K562 (cell line): ENCODE results near the gene HTRA3. TPM values are rescaled to one million over a fixed set of nuclear protein-coding genes. Genes with fewer than 3 reads are reported as not detected.

ENCODE experiments used
- CBX8 ChIP-seq: fragments of 200-600 bp; sonication (generic); IDR thresholded peaks from 2 replicates; pipeline ENCODE4 v1.6.1; 2012; ENCODE audit warnings: borderline replicate concordance, mixed run types, low read depth, mild to moderate bottlenecking, moderate library complexity, mixed read lengths, low read length, control low read depth, inconsistent platforms; ENCODE audit not compliant: poor library complexity, severe bottlenecking; ENCODE audit errors: extremely low read depth
- CEBPG ChIP-seq, 3 experiments: fragments of 200-800 bp in 1 of 3; sonication (Bioruptor generic) in 1 of 3; sonication (generic) in 1 of 3; formaldehyde crosslinking in 1 of 3; IDR thresholded peaks in 2 of 3; conservative IDR thresholded peaks in 1 of 3; 2 replicates each; pipeline versions ENCODE4 v1.6.1 to v1.8.0; 2016 to 2022; ENCODE audit warnings: missing compliant biosample characterization in 2 of 3, missing genetic modification characterization in 2 of 3, mild to moderate bottlenecking in 1 of 3, missing genetic modification reagents in 1 of 3
- CREM ChIP-seq: IDR thresholded peaks from 2 replicates; pipeline ENCODE4 v1.6.1; 2014; ENCODE audit warnings: antibody characterized with exemption, low read depth
- ESRRB ChIP-seq: fragments of 250-450 bp; sonication (Bioruptor Pico); IDR thresholded peaks from 2 replicates; pipeline ENCODE4 v1.5.0; 2020; ENCODE audit warnings: mild to moderate bottlenecking, moderate library complexity, borderline replicate concordance
- EWSR1 ChIP-seq: fragments of 450-650 bp; IDR thresholded peaks from 2 replicates; pipeline ENCODE4 v1.6.1; 2018; ENCODE audit warnings: borderline replicate concordance, mild to moderate bottlenecking, low read depth, moderate library complexity; ENCODE audit not compliant: partially characterized antibody
- ID3 ChIP-seq, 2 experiments: fragments of 250-450 bp in 1 of 2; fragments of 450-650 bp in 1 of 2; sonication (Bioruptor Pico) in 1 of 2; IDR thresholded peaks; 2 replicates each; pipeline versions ENCODE4 v1.6.1 to v1.8.0; 2016 to 2021; ENCODE audit warnings: mild to moderate bottlenecking in 2 of 2, moderate library complexity in 2 of 2, missing compliant biosample characterization in 1 of 2, missing genetic modification characterization in 1 of 2
- PRMT5 ChIP-seq: sonication (generic); formaldehyde crosslinking; IDR thresholded peaks from 2 replicates; pipeline ENCODE4 v1.5.0; 2020; ENCODE audit warnings: missing genetic modification reagents
- RCOR1 ChIP-seq, 2 experiments: IDR thresholded peaks; 2 replicates each; pipeline ENCODE4 v1.6.1; 2012; ENCODE audit warnings: low read depth in 2 of 2, low read length in 2 of 2, borderline replicate concordance in 1 of 2, improper control_type of control experiment in 1 of 2
- ZHX1 ChIP-seq: fragments of 150-350 bp; conservative IDR thresholded peaks from 2 replicates; pipeline ENCODE4 v1.6.1; 2014; ENCODE audit warnings: low read length
- ZNF217 ChIP-seq: sonication (generic); formaldehyde crosslinking; IDR thresholded peaks from 2 replicates; pipeline ENCODE4 v1.8.0; 2022; ENCODE audit warnings: mild to moderate bottlenecking, missing genetic modification reagents
- ZNF347 ChIP-seq: fragments of 450-650 bp; formaldehyde crosslinking; IDR thresholded peaks from 2 replicates; pipeline ENCODE4 v1.4.0; 2020; ENCODE audit warnings: low read depth, mild to moderate bottlenecking, moderate library complexity
- ZNF511 ChIP-seq: sonication (generic); formaldehyde crosslinking; IDR thresholded peaks from 2 replicates; pipeline ENCODE4 v1.8.0; 2022; ENCODE audit warnings: mild to moderate bottlenecking, missing genetic modification reagents
- polyA plus RNA-seq, 8 experiments: library from polyadenylated mRNA; depleted of rRNA in 4 of 8; stranded (reverse) in 5 of 8; unstranded in 3 of 8; fragments of >200 nt; fragmentation: Nextera tagmentation in 2 of 8; fragmentation: Illumina TruSeq in 1 of 8; extraction: Ambion mirVana in 2 of 8; extraction: Trizol in 1 of 8; gene quantifications; 2 replicates each; pipeline versions ENCODE4 v1.2.1 to v1.2.3, GENCODE V29; 2011 to 2014; ENCODE audit warnings: inconsistent platforms in 1 of 8, missing spikeins in 1 of 8
- total RNA-seq, 7 experiments: library from RNA; depleted of rRNA in 6 of 7; stranded (reverse); fragments of >200 nt in 6 of 7; fragmentation: Illumina TruSeq in 2 of 7; extraction: Trizol in 2 of 7; gene quantifications; 2 replicates each; pipeline versions ENCODE4 v1.2.1 to v1.2.3, GENCODE V29; 2011 to 2021; ENCODE audit warnings: low replicate concordance in 1 of 7
- TF ChIP-seq, protein P1 (sequence below): fragments of 450-650 bp; conservative IDR thresholded peaks from 2 replicates; pipeline ENCODE4 v1.6.1; 2016; ENCODE audit warnings: missing genetic modification characterization, low read depth, mild to moderate bottlenecking, control low read depth, missing compliant biosample characterization
- TF ChIP-seq, protein P2 (sequence below): IDR thresholded peaks from 2 replicates; pipeline ENCODE4 v1.6.1; 2011; ENCODE audit not compliant: insufficient read length; ENCODE audit errors: extremely low read depth
- TF ChIP-seq, protein P3 (sequence below): sonication (generic); formaldehyde crosslinking; IDR thresholded peaks from 2 replicates; pipeline ENCODE4 v1.8.1; 2023; ENCODE audit warnings: mild to moderate bottlenecking, missing genetic modification reagents

HTRA3 gene
- total and polyA plus RNA-seq, 9 of the 15 experiments (the other 6 are each of a cell fraction or from before 2014, with no cell fraction given) = 0.04 TPM; not detected in 8

- TF ChIP-seq, protein P1, sequence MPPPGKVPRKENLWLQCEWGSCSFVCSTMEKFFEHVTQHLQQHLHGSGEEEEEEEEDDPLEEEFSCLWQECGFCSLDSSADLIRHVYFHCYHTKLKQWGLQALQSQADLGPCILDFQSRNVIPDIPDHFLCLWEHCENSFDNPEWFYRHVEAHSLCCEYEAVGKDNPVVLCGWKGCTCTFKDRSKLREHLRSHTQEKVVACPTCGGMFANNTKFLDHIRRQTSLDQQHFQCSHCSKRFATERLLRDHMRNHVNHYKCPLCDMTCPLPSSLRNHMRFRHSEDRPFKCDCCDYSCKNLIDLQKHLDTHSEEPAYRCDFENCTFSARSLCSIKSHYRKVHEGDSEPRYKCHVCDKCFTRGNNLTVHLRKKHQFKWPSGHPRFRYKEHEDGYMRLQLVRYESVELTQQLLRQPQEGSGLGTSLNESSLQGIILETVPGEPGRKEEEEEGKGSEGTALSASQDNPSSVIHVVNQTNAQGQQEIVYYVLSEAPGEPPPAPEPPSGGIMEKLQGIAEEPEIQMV = no peak
- no peak for TF ChIP-seq CBX8
- peak; percentile 54 to 99; a peak in 3 of 4 replicates for TF ChIP-seq RCOR1 (IDR thresholded peaks at IDR 0.05; ENCODE audit: borderline replicate concordance in 1 of 2, low read depth in 2 of 2, low read length in 2 of 2)
- TF ChIP-seq, protein P2, sequence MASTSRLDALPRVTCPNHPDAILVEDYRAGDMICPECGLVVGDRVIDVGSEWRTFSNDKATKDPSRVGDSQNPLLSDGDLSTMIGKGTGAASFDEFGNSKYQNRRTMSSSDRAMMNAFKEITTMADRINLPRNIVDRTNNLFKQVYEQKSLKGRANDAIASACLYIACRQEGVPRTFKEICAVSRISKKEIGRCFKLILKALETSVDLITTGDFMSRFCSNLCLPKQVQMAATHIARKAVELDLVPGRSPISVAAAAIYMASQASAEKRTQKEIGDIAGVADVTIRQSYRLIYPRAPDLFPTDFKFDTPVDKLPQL = no peak
- TF ChIP-seq EWSR1 = no peak
- no peak for TF ChIP-seq ID3 (CRISPR knock-in tag; IDR thresholded peaks at IDR 0.05)
- TF ChIP-seq ID3 (tag; IDR thresholded peaks at IDR 0.05) = peak; percentile 70; the same call in 1 of the 2 replicates
- peak; percentile 91 for TF ChIP-seq CREM
- no peak for TF ChIP-seq ZNF217 (CRISPR knock-in tag)
- TF ChIP-seq ZNF511 = no peak
- TF ChIP-seq, protein P3, sequence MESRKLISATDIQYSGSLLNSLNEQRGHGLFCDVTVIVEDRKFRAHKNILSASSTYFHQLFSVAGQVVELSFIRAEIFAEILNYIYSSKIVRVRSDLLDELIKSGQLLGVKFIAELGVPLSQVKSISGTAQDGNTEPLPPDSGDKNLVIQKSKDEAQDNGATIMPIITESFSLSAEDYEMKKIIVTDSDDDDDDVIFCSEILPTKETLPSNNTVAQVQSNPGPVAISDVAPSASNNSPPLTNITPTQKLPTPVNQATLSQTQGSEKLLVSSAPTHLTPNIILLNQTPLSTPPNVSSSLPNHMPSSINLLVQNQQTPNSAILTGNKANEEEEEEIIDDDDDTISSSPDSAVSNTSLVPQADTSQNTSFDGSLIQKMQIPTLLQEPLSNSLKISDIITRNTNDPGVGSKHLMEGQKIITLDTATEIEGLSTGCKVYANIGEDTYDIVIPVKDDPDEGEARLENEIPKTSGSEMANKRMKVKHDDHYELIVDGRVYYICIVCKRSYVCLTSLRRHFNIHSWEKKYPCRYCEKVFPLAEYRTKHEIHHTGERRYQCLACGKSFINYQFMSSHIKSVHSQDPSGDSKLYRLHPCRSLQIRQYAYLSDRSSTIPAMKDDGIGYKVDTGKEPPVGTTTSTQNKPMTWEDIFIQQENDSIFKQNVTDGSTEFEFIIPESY (CRISPR knock-in tag) = peak; percentile 30; the same call in 1 of the 2 replicates
- no peak for TF ChIP-seq ESRRB
- no peak for TF ChIP-seq ZHX1
- TF ChIP-seq ZNF347 (CRISPR knock-in tag) = no peak
- no peak for TF ChIP-seq PRMT5
- peak; percentile 86 for TF ChIP-seq CEBPG (CRISPR knock-in tag; IDR thresholded peaks at IDR 0.05)
- TF ChIP-seq CEBPG (tag; conservative IDR thresholded peaks at IDR 0.05 in 1 of 2, IDR thresholded peaks at IDR 0.05 in 1 of 2) = peak; percentile 59 to 81
Measured at GRCh38 chr4:8252301-8253173, 17.0 kb upstream of the HTRA3 start (continued).
